K562 (cell line): Measurements from ENCODE around the gene MSGN1. TPM values are rescaled to one million over a fixed set of nuclear protein-coding genes. Genes with fewer than 3 reads are reported as not detected.

Experiments used
- ATAC-seq: fragments of 200-7000 bp; cut with Tn5 transposase; 3 replicates; pipeline ENCODE4 v1.9.1; 2020; ENCODE audit warnings: moderate library complexity
- BruUV-seq: library from RNA; stranded (reverse); fragments of 400-500 nt; replicated peaks from 2 replicates; lab custom pipeline; 2021; lab: Mats Ljungman, UMichigan
- CTCF ChIA-PET: fragments of 300-600 bp; formaldehyde crosslinking; extraction: SDS; loops from one replicate; lab custom pipeline; 2021; ENCODE audit warnings: low intra/inter-chr PET ratio; lab: Yijun Ruan, JAX
- POLR2A ChIA-PET: fragments of 300-600, 350-650 bp; sonication (Branson Sonifier 250); formaldehyde crosslinking; extraction: SDS; loops from one replicate; lab custom pipeline; 2021; ENCODE audit warnings: antibody characterized with exemption, inconsistent platforms; lab: Yijun Ruan, JAX
- DNase-seq, 4 experiments: peaks; one replicate each; pipeline versions ENCODE4 v3.0.0 to v3.0.0-alpha.2; 2011 to 2018; ENCODE audit warnings: low spot score in 3 of 4, mixed read lengths in 3 of 4; ENCODE audit errors: extremely low read depth in 1 of 4
- FAIRE-seq: peaks from 2 replicates; lab custom pipeline; 2011; peaks lifted over from hg19 to GRCh38; lab: Jason Lieb, UNC
- H2AFZ ChIP-seq: 2 replicates; pipeline ENCODE4 v1.6.0; 2011; ENCODE audit warnings: low read depth, low read length, control low read depth, inconsistent platforms
- H3K27ac ChIP-seq: fragments of 200-600 bp; 3 replicates; pipeline ENCODE4 v1.8.0; 2011; ENCODE audit warnings: low read depth, mild to moderate bottlenecking, control low read depth, inconsistent platforms, low read length, moderate library complexity, mixed read lengths; ENCODE audit errors: extremely low read depth
- H3K27me3 ChIP-seq, 2 experiments: fragments of 300-600 bp in 1 of 2; 2 replicates in 1 of 2; 3 replicates in 1 of 2; pipeline versions ENCODE4 v1.6.0 to v1.8.0; 2011; ENCODE audit warnings: inconsistent platforms in 2 of 2, low read length in 2 of 2, mild to moderate bottlenecking in 1 of 2, mixed read lengths in 1 of 2, moderate library complexity in 1 of 2; ENCODE audit not compliant: control insufficient read depth in 2 of 2, insufficient read depth in 2 of 2
- H3K36me3 ChIP-seq: fragments of 300-600 bp; 3 replicates; pipeline ENCODE4 v1.8.0; 2011; ENCODE audit warnings: mild to moderate bottlenecking, low read length, inconsistent platforms; ENCODE audit not compliant: control insufficient read depth, insufficient read depth
- H3K4me1 ChIP-seq, 2 experiments: fragments of 200-600 bp in 1 of 2; replicated peaks in 1 of 2; 2 replicates in 1 of 2; 3 replicates in 1 of 2; pipeline versions ENCODE4 v1.5.1 to v1.8.0; 2011; ENCODE audit warnings: inconsistent platforms in 2 of 2, low read length in 2 of 2, mild to moderate bottlenecking in 1 of 2, mixed read lengths in 1 of 2, moderate library complexity in 1 of 2; ENCODE audit not compliant: control insufficient read depth in 2 of 2, insufficient read depth in 2 of 2
- H3K4me2 ChIP-seq: 2 replicates; pipeline ENCODE4 v1.6.1; 2011; ENCODE audit warnings: low read length, control low read depth, inconsistent platforms, mixed read lengths; ENCODE audit not compliant: insufficient read depth
- H3K4me3 ChIP-seq: fragments of 200-600 bp; sonication (generic), shearing (Covaris generic); 2 replicates; pipeline ENCODE4 v1.5.1; 2016; ENCODE audit warnings: control low read depth, inconsistent platforms
- H3K79me2 ChIP-seq: fragments of 200-600 bp; 3 replicates; pipeline ENCODE4 v1.8.0; 2011; ENCODE audit warnings: low read length, inconsistent platforms; ENCODE audit not compliant: control insufficient read depth, insufficient read depth
- H3K9ac ChIP-seq, 2 experiments: 2 replicates each; pipeline versions ENCODE4 v1.6.0 to v1.6.1; 2011; ENCODE audit warnings: low read depth in 2 of 2, low read length in 2 of 2, control low read depth in 1 of 2, inconsistent platforms in 1 of 2, mild to moderate bottlenecking in 1 of 2, mixed read lengths in 1 of 2; ENCODE audit not compliant: insufficient read depth in 1 of 2
- H3K9me1 ChIP-seq: one replicate; pipeline ENCODE4 v1.6.0; 2011; ENCODE audit warnings: inconsistent platforms, mild to moderate bottlenecking, low read length, moderate library complexity; ENCODE audit not compliant: control insufficient read depth, insufficient read depth
- H3K9me3 ChIP-seq: replicated peaks from 2 replicates; pipeline ENCODE4 v1.5.1; 2011; ENCODE audit warnings: low read depth, low read length, inconsistent platforms; ENCODE audit not compliant: control insufficient read depth, insufficient read depth
- H4K20me1 ChIP-seq: replicated peaks from 2 replicates; pipeline ENCODE4 v1.6.1; 2011; ENCODE audit warnings: low read length, inconsistent platforms, mixed read lengths; ENCODE audit not compliant: control insufficient read depth, insufficient read depth
- ELF1 ChIP-seq: fragments of 200-800 bp; sonication (Bioruptor generic); IDR thresholded peaks from 2 replicates; pipeline ENCODE4 v1.6.1; 2016; ENCODE audit warnings: missing genetic modification characterization, missing compliant biosample characterization
- FOXP1 ChIP-seq: sonication (generic); formaldehyde crosslinking; IDR thresholded peaks from 2 replicates; pipeline ENCODE4 v1.8.0; 2022; ENCODE audit warnings: mild to moderate bottlenecking, missing genetic modification reagents
- KDM1A ChIP-seq, 2 experiments: fragments of 450-650 bp; IDR thresholded peaks; 2 replicates each; pipeline ENCODE4 v1.6.1; 2016; ENCODE audit warnings: mild to moderate bottlenecking in 2 of 2
- POLR2AphosphoS5 ChIP-seq: IDR thresholded peaks from 2 replicates; pipeline ENCODE4 v1.6.1; 2011; ENCODE audit warnings: mild to moderate bottlenecking, low read depth, low read length, moderate library complexity; ENCODE audit not compliant: control insufficient read depth, insufficient read depth
- RAD51 ChIP-seq: fragments of 450-650 bp; IDR thresholded peaks from 2 replicates; pipeline ENCODE4 v1.7.1; 2016; ENCODE audit warnings: low read depth, mild to moderate bottlenecking, borderline replicate concordance
- SNIP1 ChIP-seq: fragments of 450-650 bp; IDR thresholded peaks from 2 replicates; pipeline ENCODE4 v1.7.1; 2017; ENCODE audit warnings: low read depth, mild to moderate bottlenecking
- ZC3H8 ChIP-seq: fragments of 450-650 bp; IDR thresholded peaks from 2 replicates; pipeline ENCODE4 v1.6.1; 2017
- ZFP30 ChIP-seq: fragments of 250-450 bp; sonication (Bioruptor Pico); IDR thresholded peaks from 2 replicates; pipeline ENCODE4 v1.8.0; 2022; ENCODE audit warnings: moderate library complexity, mild to moderate bottlenecking, inconsistent platforms, borderline replicate concordance
- ZNF644 ChIP-seq: fragments of 200-800 bp; sonication (Bioruptor generic); IDR thresholded peaks from 2 replicates; pipeline ENCODE4 v1.6.1; 2016; ENCODE audit warnings: low read depth, missing genetic modification characterization, missing compliant biosample characterization
- WGBS: fragments of 100-300 bp; shearing (Covaris generic); methylation state at CpG from one replicate; pipeline ENCODE4 v1.1.6; 2016; ENCODE audit warnings: low coverage, mixed read lengths; ENCODE audit not compliant: insufficient coverage; ENCODE audit errors: missing lambda C conversion rate; 5-methylcytosine and 5-hydroxymethylcytosine counted together
- in situ Hi-C: fragments of 300-500 bp; cut with MboI; formaldehyde crosslinking; loops from 4 replicates; pipeline ENCODE4 v1.15.0; 2018; ENCODE audit warnings: inconsistent platforms, mixed read lengths
- intact Hi-C: fragments of 100-400 bp; cut with micrococcal nuclease; formaldehyde crosslinking; loops from 2 replicates; pipeline ENCODE4 v1.14.2; 2022
- polyA plus RNA-seq, 8 experiments: library from polyadenylated mRNA; depleted of rRNA in 4 of 8; stranded (reverse) in 5 of 8; unstranded in 3 of 8; fragments of >200 nt; fragmentation: Nextera tagmentation in 2 of 8; fragmentation: Illumina TruSeq in 1 of 8; extraction: Ambion mirVana in 2 of 8; extraction: Trizol in 1 of 8; gene quantifications; 2 replicates each; pipeline versions ENCODE4 v1.2.1 to v1.2.3, GENCODE V29; 2011 to 2014; ENCODE audit warnings: inconsistent platforms in 1 of 8, missing spikeins in 1 of 8
- total RNA-seq, 7 experiments: library from RNA; depleted of rRNA in 6 of 7; stranded (reverse); fragments of >200 nt in 6 of 7; fragmentation: Illumina TruSeq in 2 of 7; extraction: Trizol in 2 of 7; gene quantifications; 2 replicates each; pipeline versions ENCODE4 v1.2.1 to v1.2.3, GENCODE V29; 2011 to 2021; ENCODE audit warnings: low replicate concordance in 1 of 7
- TF ChIP-seq, protein P1 (sequence below): fragments of 450-650 bp; IDR thresholded peaks from 2 replicates; pipeline ENCODE4 v1.6.1; 2018; ENCODE audit not compliant: partially characterized antibody

Gene MSGN1
- total and polyA plus RNA-seq, 9 of the 15 experiments (the other 6 are each of a cell fraction or from before 2014, with no cell fraction given): not detected

DNA sequence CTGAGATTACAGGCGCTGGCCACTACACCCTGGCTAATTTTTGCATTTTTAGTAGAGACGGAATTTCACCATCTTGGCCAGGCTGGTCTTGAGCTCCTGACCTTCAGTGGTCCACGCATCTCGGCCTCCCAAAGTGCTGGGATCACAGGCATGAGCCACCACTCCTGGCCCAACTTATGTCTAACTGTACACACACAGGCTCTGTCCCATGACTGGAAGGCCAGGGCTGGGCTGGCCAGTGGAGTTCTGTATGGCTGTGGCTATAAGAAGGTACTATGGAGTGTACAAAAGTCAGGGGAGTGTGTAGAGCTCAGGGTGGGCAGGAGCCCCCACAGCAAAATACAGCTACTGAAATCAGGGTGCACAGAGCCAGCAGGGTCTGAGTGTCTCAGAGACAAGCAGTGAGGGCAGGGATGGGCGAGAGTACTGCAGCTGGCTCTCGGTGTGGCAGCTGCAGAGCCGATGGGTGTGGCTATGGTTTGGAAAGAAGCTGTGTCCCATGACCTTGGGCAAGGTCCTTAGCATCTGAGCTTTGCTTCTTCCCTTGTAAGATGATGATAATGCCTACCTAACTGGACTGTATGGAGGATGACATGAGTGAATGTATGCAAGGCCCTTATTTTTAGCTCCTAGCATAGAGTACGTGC lies 10.4 kb upstream of the MSGN1 start:
- ChIA-PET POLR2A (no interaction called here), CTCF (no interaction called here)
- no peak for DNase-seq
- Histone ChIP-seq H3K27me3 (peaks cover 3 to 6% of the 10 kb centered on the region in 2 experiments; a peak in 3 of 5 replicates), H3K27ac (no peak overlapping the region), H3K4me2 (no peak overlapping the region), H3K4me3 (no peak overlapping the region), H2AFZ (no peak overlapping the region), H3K4me1 (no peaks in the 10 kb centered on the region), H3K9me3 (no peaks in the 10 kb centered on the region), H3K36me3 (no peaks in the 10 kb centered on the region), H3K9me1 (no peaks in the 10 kb centered on the region), H3K9ac (no peak overlapping the region), H4K20me1 (no peaks in the 10 kb centered on the region), H3K79me2 (no peaks in the 10 kb centered on the region)
- in situ Hi-C loops (no loop called here), intact Hi-C loops (no loop called here)
- no peak for FAIRE-seq
- 1% methylated on average over 8 of the region's 8 CpGs for WGBS
- TF ChIP-seq SNIP1 (no peak), ZC3H8 (no peak), KDM1A (IDR thresholded peaks at IDR 0.05) (no peak), ELF1 (no peak), ZNF644 (tag) (no peak), ZFP30 (CRISPR knock-in tag) (no peak), POLR2AphosphoS5 (no peak), FOXP1 (CRISPR knock-in tag) (no peak), RAD51 (no peak)
- TF ChIP-seq, protein P1, sequence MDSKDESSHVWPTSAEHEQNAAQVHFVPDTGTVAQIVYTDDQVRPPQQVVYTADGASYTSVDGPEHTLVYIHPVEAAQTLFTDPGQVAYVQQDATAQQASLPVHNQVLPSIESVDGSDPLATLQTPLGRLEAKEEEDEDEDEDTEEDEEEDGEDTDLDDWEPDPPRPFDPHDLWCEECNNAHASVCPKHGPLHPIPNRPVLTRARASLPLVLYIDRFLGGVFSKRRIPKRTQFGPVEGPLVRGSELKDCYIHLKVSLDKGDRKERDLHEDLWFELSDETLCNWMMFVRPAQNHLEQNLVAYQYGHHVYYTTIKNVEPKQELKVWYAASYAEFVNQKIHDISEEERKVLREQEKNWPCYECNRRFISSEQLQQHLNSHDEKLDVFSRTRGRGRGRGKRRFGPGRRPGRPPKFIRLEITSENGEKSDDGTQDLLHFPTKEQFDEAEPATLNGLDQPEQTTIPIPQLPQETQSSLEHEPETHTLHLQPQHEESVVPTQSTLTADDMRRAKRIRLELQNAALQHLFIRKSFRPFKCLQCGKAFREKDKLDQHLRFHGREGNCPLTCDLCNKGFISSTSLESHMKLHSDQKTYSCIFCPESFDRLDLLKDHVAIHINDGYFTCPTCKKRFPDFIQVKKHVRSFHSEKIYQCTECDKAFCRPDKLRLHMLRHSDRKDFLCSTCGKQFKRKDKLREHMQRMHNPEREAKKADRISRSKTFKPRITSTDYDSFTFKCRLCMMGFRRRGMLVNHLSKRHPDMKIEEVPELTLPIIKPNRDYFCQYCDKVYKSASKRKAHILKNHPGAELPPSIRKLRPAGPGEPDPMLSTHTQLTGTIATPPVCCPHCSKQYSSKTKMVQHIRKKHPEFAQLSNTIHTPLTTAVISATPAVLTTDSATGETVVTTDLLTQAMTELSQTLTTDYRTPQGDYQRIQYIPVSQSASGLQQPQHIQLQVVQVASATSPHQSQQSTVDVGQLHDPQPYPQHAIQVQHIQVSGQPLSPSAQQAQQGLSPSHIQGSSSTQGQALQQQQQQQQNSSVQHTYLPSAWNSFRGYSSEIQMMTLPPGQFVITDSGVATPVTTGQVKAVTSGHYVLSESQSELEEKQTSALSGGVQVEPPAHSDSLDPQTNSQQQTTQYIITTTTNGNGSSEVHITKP: no peak
- no peak for ATAC-seq
- BruUV-seq: no TSS peak
